Measurements from ENCODE around the gene ENG.

The ENG gene

GRCh38 chr9:127860260-127860659, 5.8 kb upstream of the ENG start:
- Mint-ChIP-seq H3K4me3 (no peak overlapping the region), H3K9me3 (no peaks in the 10 kb centered on the region), H3K27ac (no peak overlapping the region), H3K27me3 (no peaks in the 10 kb centered on the region), H3K4me1 (peaks cover 43% of the 10 kb centered on the region)
- DNase-seq (no peak), ATAC-seq (no peak)

- H3K27ac Mint-ChIP-seq = no peak overlapping the region
Measured at GRCh38 chr9:127858041-127858512, 3.6 kb upstream of the ENG start.

DNA sequence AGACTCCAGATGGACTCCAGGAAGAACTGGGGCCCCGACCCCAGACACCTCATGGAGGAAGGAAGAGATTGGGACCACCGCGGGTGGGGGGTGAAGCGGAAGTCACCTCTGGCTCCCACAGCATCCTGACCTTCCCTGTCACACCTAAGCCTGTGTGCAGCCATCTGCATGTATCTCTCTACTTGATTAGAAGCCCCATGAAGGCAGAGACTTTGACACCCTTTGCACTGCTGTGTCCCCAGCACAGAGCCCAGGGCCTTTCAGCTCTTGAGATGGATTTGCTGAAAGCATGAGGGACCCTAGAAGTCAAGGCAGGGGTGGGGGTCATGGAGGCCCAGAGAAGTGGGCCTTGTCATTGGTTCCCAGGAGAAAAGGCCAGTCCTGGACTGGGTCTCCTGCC, 2.8 kb upstream of the ENG start:
- DNase-seq (no peak), ATAC-seq (no peak)
- Mint-ChIP-seq H3K27ac (no peak overlapping the region), H3K9me3 (no peaks in the 10 kb centered on the region), H3K4me3 (no peak overlapping the region), H3K4me1 (peaks cover 54% of the 10 kb centered on the region), H3K27me3 (no peaks in the 10 kb centered on the region)

More at GRCh38 chr9:127858041-127858512, 3.6 kb upstream of the ENG start:
- no peak for ATAC-seq
- Mint-ChIP-seq H3K27me3 (no peaks in the 10 kb centered on the region), H3K4me1 (peaks cover 55% of the 10 kb centered on the region), H3K4me3 (no peak overlapping the region), H3K9me3 (no peaks in the 10 kb centered on the region)
- no peak for DNase-seq

GRCh38 chr9:127856729-127857116, 2.3 kb upstream of the ENG start:
- H3K27ac Mint-ChIP-seq = no peak overlapping the region
- H3K9me3 Mint-ChIP-seq = no peaks in the 10 kb centered on the region
- H3K4me3 Mint-ChIP-seq = no peak overlapping the region

GRCh38 chr9:127856094-127856728, 1.8 kb upstream of the ENG start:
- Mint-ChIP-seq H3K9me3 (no peaks in the 10 kb centered on the region), H3K27me3 (no peaks in the 10 kb centered on the region), H3K4me3 (no peak overlapping the region), H3K4me1 (peaks cover 53% of the 10 kb centered on the region), H3K27ac (peak overlapping the region in 1 of 2 donors; percentile 12)
- DNase-seq (no peak), ATAC-seq (no peak)

More at GRCh38 chr9:127856729-127857116, 2.3 kb upstream of the ENG start:
- ATAC-seq (no peak), DNase-seq (no peak)
- H3K4me1 Mint-ChIP-seq = peaks cover 54% of the 10 kb centered on the region
- H3K27me3 Mint-ChIP-seq = no peaks in the 10 kb centered on the region

DNA sequence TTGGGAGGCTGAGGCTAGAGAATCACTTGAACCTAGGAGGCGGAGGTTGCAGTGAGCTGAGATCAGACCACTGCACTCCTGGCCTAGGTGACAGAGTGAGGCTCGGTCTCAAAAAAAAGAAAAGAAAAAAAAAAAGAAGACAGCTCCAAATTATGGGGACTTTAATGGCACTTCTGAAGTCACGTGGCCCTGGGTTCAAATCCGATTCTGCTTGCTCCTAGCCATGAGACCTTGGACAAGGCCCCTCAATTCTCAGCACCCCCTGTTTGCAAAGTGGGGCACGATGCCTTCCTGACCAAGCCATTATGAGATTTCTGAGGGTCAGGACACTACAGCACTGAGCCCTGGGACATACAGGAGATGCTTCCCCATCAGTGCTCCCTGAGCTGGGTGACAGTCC, 1.1 kb upstream of the ENG start:
- H3K4me3 Mint-ChIP-seq = peak overlapping the region; percentile 51 to 91
- ATAC-seq (no peak), DNase-seq (no peak)
- peaks cover 52% of the 10 kb centered on the region for H3K4me1 Mint-ChIP-seq
- H3K27ac Mint-ChIP-seq = peak overlapping the region; percentile 67 to 89
- no peaks in the 10 kb centered on the region for H3K27me3 Mint-ChIP-seq
- H3K9me3 Mint-ChIP-seq = peaks cover 0 to 2% of the 10 kb centered on the region in 2 donors

GRCh38 chr9:127854960-127855359, 502 bp upstream of the ENG start:
- H3K9me3 Mint-ChIP-seq = peaks cover under 1 to 7% of the 10 kb centered on the region in 2 donors
- H3K27me3 Mint-ChIP-seq = no peaks in the 10 kb centered on the region
- peak overlapping the region; percentile 51 to 91 for H3K4me3 Mint-ChIP-seq

DNA sequence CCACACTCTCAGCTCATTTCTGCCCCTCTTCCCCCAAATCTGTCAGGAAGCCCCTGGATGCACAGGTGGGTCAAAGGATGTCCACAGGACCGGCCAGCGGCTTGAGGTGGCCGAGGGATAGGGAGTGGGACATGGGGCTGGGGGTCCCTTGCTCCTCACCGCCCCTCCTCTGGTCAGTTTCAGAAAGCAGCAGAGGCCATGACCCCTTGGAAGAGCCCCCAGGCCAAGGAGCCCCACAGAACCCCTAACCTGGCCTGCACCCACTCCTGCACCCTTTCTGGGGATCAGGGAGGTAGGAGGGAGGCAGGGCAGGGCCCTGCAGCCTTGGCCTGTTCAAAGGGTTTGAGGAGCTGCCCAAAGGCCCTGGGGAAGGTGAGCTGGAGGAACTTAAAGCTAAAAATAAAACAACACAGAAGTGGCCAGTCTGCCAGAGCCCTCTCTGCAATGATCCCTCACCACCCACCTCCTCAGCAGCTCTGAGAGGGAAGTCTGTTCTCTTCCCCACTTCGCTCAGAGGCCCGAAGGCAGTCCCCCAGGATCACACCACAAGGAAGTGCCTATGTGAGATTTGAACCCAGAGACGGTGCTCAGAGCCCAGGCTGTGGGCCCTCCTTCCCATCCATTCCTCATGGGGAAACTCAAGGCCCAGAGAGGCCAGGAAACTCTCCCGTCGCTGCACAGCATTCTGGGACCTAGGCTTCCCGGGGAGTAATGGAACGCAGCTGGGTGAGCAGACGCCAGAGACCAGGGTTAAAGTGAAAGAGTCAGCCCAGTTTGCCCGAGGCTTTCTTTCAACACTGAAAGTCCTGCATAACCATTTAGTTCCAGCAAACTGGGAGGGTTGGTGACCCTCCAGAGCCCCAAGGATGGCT, 910 bp downstream of the ENG start:
- Mint-ChIP-seq H3K4me1 (peaks cover 52% of the 10 kb centered on the region), H3K27ac (peak overlapping the region; percentile 97 to 99), H3K9me3 (peaks cover 11 to 19% of the 10 kb centered on the region in 2 donors), H3K4me3 (peak overlapping the region; percentile 88 to 91), H3K27me3 (no peaks in the 10 kb centered on the region)
- ATAC-seq (peak; percentile 29), DNase-seq (no peak)

More at GRCh38 chr9:127854960-127855359, 502 bp upstream of the ENG start:
- peaks cover 52% of the 10 kb centered on the region for H3K4me1 Mint-ChIP-seq
- DNase-seq (no peak), ATAC-seq (no peak)
- peak overlapping the region; percentile 54 to 97 for H3K27ac Mint-ChIP-seq

DNA sequence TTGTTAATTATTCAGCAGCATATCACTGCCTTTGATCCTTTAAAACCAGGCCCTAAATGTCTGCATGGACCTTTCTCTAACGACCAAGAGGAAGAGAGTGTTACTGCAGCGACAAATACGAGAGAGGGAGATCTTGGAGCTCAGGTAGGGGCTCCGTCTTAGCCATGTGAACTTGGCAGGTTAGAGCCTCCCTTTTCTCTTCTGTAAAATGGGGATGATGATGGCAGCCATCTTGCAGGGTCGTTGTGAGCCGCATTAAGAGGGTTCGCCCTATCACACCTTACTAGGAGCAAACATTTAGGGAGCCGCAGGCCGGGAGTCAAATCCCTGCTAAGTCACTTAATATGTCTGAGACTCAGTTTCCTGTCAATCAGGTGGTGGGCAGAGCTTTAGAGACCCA, 1.6 kb downstream of the ENG start:
- peak overlapping the region; percentile 27 to 65 for H3K27ac Mint-ChIP-seq
- no peak for ATAC-seq
- H3K27me3 Mint-ChIP-seq = no peaks in the 10 kb centered on the region
- peaks cover 11 to 25% of the 10 kb centered on the region in 2 donors for H3K9me3 Mint-ChIP-seq
- H3K4me1 Mint-ChIP-seq = peaks cover 48% of the 10 kb centered on the region
- no peak for DNase-seq
- H3K4me3 Mint-ChIP-seq = peak overlapping the region; percentile 88 to 91

GRCh38 chr9:127850286-127850830, 4.1 kb downstream of the ENG start:
- no peak for ATAC-seq
- H3K27me3 Mint-ChIP-seq = no peaks in the 10 kb centered on the region
- peaks cover 11 to 25% of the 10 kb centered on the region in 2 donors for H3K9me3 Mint-ChIP-seq
- no peak overlapping the region for H3K4me3 Mint-ChIP-seq
- peak overlapping the region in 1 of 2 donors; percentile 15 for H3K27ac Mint-ChIP-seq
- no peak for DNase-seq
- H3K4me1 Mint-ChIP-seq = peaks cover 35% of the 10 kb centered on the region

- DNase-seq (no peak), ATAC-seq (no peak)
- peaks cover 24% of the 10 kb centered on the region for H3K4me1 Mint-ChIP-seq
- H3K27ac Mint-ChIP-seq = peak overlapping the region in 1 of 2 donors; percentile 28
- H3K9me3 Mint-ChIP-seq = peaks cover 11 to 25% of the 10 kb centered on the region in 2 donors
- H3K4me3 Mint-ChIP-seq = no peak overlapping the region
- no peaks in the 10 kb centered on the region for H3K27me3 Mint-ChIP-seq
Measured at GRCh38 chr9:127848756-127849504, 5.5 kb downstream of the ENG start.

DNA sequence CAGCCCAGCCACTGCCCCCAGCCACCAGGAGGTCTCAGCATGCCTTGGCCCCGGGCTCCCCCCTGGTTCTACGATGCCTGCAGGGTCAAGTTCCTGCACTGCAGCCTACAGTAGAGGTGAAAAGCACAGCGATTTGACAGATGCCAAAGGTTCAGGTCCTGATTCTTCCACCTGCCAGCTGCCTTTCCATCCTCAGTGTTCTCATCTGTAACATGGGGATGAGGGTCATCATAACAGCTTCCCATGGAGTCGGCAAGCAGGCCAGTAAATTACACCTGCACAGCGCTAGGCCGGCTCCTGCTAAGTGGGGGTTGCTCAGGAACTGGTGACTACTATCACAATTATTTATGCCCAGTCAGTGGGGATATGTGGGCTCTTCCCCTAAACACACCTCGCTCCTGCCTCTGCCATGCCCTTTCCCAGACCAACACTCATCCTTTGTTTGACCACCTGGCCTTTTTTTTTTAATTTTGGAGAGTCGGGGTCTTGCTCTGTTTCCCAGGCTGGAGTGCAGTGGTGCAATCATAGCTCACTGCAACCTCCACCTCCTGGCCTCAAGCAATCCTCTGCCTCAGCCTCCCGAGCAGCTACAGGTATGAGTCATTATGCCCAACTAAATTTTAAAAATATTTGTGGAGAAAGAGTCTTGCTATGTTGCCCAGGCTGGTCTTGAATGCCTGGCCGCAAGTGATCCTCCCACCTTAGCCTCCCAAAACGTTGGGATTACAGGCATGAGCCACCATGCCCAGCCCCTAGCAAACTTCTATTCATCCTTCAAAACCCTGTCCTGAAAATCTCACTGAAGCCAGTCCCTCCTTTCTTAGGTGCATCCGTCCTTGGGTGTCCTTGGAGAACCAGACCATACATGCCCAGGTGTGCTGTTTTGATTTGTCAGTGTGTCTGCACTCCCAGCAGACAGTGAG, 6.4 kb downstream of the ENG start:
- peaks cover 16% of the 10 kb centered on the region for H3K4me1 Mint-ChIP-seq
- H3K27me3 Mint-ChIP-seq = no peaks in the 10 kb centered on the region
- ATAC-seq (no peak), DNase-seq (no peak)
- H3K27ac Mint-ChIP-seq = peak overlapping the region in 1 of 2 donors; percentile 46
- no peak overlapping the region for H3K4me3 Mint-ChIP-seq
- H3K9me3 Mint-ChIP-seq = peaks cover 11 to 25% of the 10 kb centered on the region in 2 donors

DNA sequence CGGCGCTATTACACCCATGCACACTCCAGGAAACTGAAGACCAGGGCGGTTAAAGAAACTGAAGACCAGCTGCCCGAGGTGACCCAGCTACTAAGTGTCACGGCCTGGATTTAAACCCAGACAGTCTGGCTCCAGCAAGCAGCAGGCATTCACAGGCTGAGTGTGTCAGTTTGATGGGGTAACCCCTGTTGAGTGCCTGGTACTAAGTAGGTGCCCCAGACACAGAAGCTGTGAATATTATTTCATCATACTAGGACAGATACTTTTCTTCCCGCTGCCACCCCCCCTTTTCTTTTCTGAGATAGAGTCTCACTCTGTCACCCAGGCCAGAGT, 7.3 kb downstream of the ENG start:
- peaks cover 11 to 25% of the 10 kb centered on the region in 2 donors for H3K9me3 Mint-ChIP-seq
- ATAC-seq (no peak), DNase-seq (no peak)
- no peak overlapping the region for H3K4me3 Mint-ChIP-seq
- H3K4me1 Mint-ChIP-seq = peaks cover 8% of the 10 kb centered on the region
- H3K27me3 Mint-ChIP-seq = no peaks in the 10 kb centered on the region
- H3K27ac Mint-ChIP-seq = no peak overlapping the region

DNA sequence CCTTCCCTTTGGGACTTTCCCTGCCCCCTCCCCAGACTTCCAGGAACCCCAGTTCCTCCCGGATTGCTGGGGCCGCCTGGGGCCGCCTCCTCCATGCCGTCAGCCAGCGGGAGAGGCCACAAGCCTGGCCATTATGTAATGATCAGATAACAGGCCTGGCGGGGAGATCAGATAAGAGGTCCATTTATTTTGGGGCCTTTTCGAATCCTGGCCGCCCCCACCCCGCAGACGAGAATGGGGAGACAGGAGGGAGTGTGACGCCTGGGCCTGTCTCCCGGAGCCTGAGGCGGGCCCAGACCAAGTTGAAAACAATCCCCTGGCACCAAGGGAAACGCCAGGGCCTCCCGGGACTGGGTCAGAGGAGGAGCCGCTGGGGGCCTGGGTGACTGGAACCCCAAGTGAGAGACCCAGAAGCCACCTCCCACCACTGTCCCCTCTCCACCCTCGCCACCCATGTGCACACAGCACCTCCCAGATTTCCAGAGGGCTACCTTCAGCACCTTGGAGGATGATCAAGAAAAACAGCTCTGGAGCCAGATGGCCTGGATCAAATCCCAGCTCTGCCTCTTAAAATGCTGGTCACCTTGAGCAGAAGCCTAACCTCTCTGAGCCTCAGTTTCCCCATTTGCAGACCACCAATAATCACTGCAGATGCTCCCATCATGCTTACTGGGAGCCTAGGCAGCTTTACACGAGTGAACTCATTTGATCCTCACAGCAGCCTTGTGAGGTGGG, 7.8 kb downstream of the ENG start:
- Mint-ChIP-seq H3K9me3 (peaks cover 11 to 25% of the 10 kb centered on the region in 2 donors), H3K4me3 (no peak overlapping the region), H3K4me1 (peaks cover 3% of the 10 kb centered on the region), H3K27me3 (no peaks in the 10 kb centered on the region), H3K27ac (no peak overlapping the region)
- no peak for DNase-seq
- no peak for ATAC-seq
